ENCODE data around the gene STXBP3. TPM values are rescaled to one million over a fixed set of nuclear protein-coding genes. Genes with fewer than 3 reads are reported as not detected.
A peak's percentile ranks its signal among the peaks of the same experiment; 100 is the strongest.

The STXBP3 gene
- total RNA-seq, 1 donor, result 68.4 TPM

- TF ChIP-seq, protein P1, sequence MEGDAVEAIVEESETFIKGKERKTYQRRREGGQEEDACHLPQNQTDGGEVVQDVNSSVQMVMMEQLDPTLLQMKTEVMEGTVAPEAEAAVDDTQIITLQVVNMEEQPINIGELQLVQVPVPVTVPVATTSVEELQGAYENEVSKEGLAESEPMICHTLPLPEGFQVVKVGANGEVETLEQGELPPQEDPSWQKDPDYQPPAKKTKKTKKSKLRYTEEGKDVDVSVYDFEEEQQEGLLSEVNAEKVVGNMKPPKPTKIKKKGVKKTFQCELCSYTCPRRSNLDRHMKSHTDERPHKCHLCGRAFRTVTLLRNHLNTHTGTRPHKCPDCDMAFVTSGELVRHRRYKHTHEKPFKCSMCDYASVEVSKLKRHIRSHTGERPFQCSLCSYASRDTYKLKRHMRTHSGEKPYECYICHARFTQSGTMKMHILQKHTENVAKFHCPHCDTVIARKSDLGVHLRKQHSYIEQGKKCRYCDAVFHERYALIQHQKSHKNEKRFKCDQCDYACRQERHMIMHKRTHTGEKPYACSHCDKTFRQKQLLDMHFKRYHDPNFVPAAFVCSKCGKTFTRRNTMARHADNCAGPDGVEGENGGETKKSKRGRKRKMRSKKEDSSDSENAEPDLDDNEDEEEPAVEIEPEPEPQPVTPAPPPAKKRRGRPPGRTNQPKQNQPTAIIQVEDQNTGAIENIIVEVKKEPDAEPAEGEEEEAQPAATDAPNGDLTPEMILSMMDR (IDR thresholded peaks at IDR 0.05; ENCODE audit: extremely low read depth, low read depth, low read length), result no peak
- Histone ChIP-seq H3K79me2 (ENCODE audit: insufficient read depth, low read length) (peaks cover 45% of the 10 kb centered on the region), H3K27ac (ENCODE audit: low read depth, low read length) (peak overlapping the region; percentile 93), H4K20me1 (ENCODE audit: insufficient read depth, low read length) (peaks cover 21% of the 10 kb centered on the region), H3K36me3 (ENCODE audit: insufficient read depth, low read length) (peaks cover 13% of the 10 kb centered on the region), H3K4me2 (ENCODE audit: insufficient read depth, low read length) (peak overlapping the region; percentile 94), H3K4me1 (ENCODE audit: insufficient read depth, low read length) (peaks cover 3% of the 10 kb centered on the region), H3K27me3 (ENCODE audit: insufficient read depth, low read length) (no peaks in the 10 kb centered on the region), H3K9me3 (ENCODE audit: low read depth, low read length) (no peaks in the 10 kb centered on the region), H2AFZ (ENCODE audit: low read length) (no peak overlapping the region), H3K4me3 (ENCODE audit: insufficient read depth, low read length) (peak overlapping the region; percentile 91)
- no peak for DNase-seq (ENCODE audit: insufficient read length, low spot score, missing footprints)
These were observed 1.4 kb downstream of the STXBP3 start for GRCh38 chr1:108747898-108748297.

DNA sequence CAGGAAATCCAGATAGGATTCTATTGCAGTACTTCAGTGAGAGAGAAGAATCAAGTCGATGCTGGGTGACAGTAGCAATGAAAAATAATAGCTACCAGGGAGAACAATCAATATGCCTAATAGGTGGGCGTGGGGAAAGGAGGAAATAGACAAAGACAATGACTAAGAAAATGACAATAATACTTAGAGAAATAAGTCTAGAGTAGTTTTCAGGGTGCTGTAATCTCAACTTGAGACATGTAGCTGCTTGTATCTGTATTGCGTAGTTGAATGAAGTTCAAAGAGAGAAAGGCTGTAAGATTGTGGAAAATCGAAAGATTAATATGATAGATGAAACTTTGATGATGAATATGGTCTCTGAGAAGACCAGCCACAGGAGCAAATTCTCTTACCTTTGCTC lies 2.6 kb downstream of the STXBP3 start:
- no peak for DNase-seq (ENCODE audit: insufficient read length, low spot score, missing footprints)
- Histone ChIP-seq H2AFZ (ENCODE audit: low read length) (no peak overlapping the region), H4K20me1 (ENCODE audit: insufficient read depth, low read length) (peaks cover 21% of the 10 kb centered on the region), H3K4me2 (ENCODE audit: insufficient read depth, low read length) (no peak overlapping the region), H3K27ac (ENCODE audit: low read depth, low read length) (no peak overlapping the region), H3K9me3 (ENCODE audit: low read depth, low read length) (no peaks in the 10 kb centered on the region), H3K79me2 (ENCODE audit: insufficient read depth, low read length) (peaks cover 45% of the 10 kb centered on the region), H3K27me3 (ENCODE audit: insufficient read depth, low read length) (no peaks in the 10 kb centered on the region), H3K36me3 (ENCODE audit: insufficient read depth, low read length) (peaks cover 20% of the 10 kb centered on the region), H3K4me3 (ENCODE audit: insufficient read depth, low read length) (no peak overlapping the region), H3K4me1 (ENCODE audit: insufficient read depth, low read length) (peaks cover 3% of the 10 kb centered on the region)
- TF ChIP-seq, protein P1 (IDR thresholded peaks at IDR 0.05; ENCODE audit: extremely low read depth, low read depth, low read length), result no peak

GRCh38 chr1:108750476-108751181 lies 4.2 kb downstream of the STXBP3 start:
- no peak for DNase-seq (ENCODE audit: insufficient read length, low spot score, missing footprints)

DNA sequence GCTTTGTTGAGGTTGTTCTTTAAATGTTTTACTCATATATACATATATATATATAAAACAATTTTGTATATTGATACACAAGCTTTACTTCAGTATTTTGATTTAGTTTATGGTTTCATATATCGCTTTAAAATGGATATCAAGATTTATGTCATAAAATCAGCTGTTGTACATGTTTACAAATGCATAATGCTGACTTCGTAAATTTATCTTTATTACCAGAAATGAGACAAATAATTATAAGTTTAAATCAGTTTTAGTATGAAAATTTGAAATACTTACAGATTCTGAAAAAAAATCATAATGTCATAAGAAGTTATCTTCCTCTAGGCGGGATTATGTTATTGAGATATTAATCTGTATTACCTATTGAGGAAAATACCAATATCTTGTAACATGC lies 6.9 kb downstream of the STXBP3 start:
- Histone ChIP-seq H3K36me3 (ENCODE audit: insufficient read depth, low read length) (peaks cover 44% of the 10 kb centered on the region), H3K4me3 (ENCODE audit: insufficient read depth, low read length) (no peak overlapping the region), H3K9me3 (ENCODE audit: low read depth, low read length) (no peaks in the 10 kb centered on the region), H2AFZ (ENCODE audit: low read length) (no peak overlapping the region), H3K27ac (ENCODE audit: low read depth, low read length) (no peak overlapping the region), H4K20me1 (ENCODE audit: insufficient read depth, low read length) (peaks cover 14% of the 10 kb centered on the region), H3K4me2 (ENCODE audit: insufficient read depth, low read length) (no peak overlapping the region), H3K27me3 (ENCODE audit: insufficient read depth, low read length) (no peaks in the 10 kb centered on the region), H3K4me1 (ENCODE audit: insufficient read depth, low read length) (peaks cover 3% of the 10 kb centered on the region), H3K79me2 (ENCODE audit: insufficient read depth, low read length) (peaks cover 39% of the 10 kb centered on the region)
- TF ChIP-seq, protein P1 (IDR thresholded peaks at IDR 0.05; ENCODE audit: extremely low read depth, low read depth, low read length), result no peak
- no peak for DNase-seq (ENCODE audit: insufficient read length, low spot score, missing footprints)

More at GRCh38 chr1:108750476-108751181, 4.2 kb downstream of the STXBP3 start:
- Histone ChIP-seq H3K9me3 (ENCODE audit: low read depth, low read length) (no peaks in the 10 kb centered on the region), H2AFZ (ENCODE audit: low read length) (no peak overlapping the region), H3K27ac (ENCODE audit: low read depth, low read length) (peak overlapping the region; percentile 24), H3K27me3 (ENCODE audit: insufficient read depth, low read length) (no peaks in the 10 kb centered on the region), H3K36me3 (ENCODE audit: insufficient read depth, low read length) (peaks cover 21% of the 10 kb centered on the region), H3K4me3 (ENCODE audit: insufficient read depth, low read length) (no peak overlapping the region), H3K79me2 (ENCODE audit: insufficient read depth, low read length) (peaks cover 50% of the 10 kb centered on the region), H3K4me2 (ENCODE audit: insufficient read depth, low read length) (no peak overlapping the region), H4K20me1 (ENCODE audit: insufficient read depth, low read length) (peaks cover 21% of the 10 kb centered on the region), H3K4me1 (ENCODE audit: insufficient read depth, low read length) (peaks cover 3% of the 10 kb centered on the region)
- TF ChIP-seq, protein P1 (IDR thresholded peaks at IDR 0.05; ENCODE audit: extremely low read depth, low read depth, low read length), result no peak
